Measurements from ENCODE around the gene ERCC6L2. TPM values are rescaled to one million over a fixed set of nuclear protein-coding genes. Genes with fewer than 3 reads are reported as not detected.
A peak's percentile ranks its signal among the peaks of the same experiment; 100 is the strongest.

The ERCC6L2 gene
- total and polyA plus RNA-seq, 2 donors (not counting 1 experiment from before 2014, with no cell fraction given), result 10.1 to 52.0 TPM

DNA sequence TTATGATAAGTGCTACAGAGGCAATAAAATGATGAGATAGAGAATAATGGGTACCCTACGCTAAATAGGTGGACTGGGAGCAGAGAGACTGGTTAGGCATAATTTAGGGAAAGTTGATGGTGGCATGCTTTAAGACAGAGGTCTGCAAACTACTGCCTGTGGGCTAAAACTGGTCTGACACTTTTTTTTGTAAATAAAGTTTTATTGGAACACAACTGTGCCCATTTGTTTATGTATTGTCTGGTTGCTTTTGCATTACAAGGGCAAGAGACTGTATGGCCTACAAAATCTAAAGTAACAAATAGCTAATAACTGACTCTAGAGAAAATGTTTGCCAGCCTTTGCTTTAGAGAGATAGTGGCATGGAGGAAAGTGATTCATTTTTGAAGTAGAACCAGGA, 2.5 kb downstream of the ERCC6L2 start:
- TF ChIP-seq, protein P1, sequence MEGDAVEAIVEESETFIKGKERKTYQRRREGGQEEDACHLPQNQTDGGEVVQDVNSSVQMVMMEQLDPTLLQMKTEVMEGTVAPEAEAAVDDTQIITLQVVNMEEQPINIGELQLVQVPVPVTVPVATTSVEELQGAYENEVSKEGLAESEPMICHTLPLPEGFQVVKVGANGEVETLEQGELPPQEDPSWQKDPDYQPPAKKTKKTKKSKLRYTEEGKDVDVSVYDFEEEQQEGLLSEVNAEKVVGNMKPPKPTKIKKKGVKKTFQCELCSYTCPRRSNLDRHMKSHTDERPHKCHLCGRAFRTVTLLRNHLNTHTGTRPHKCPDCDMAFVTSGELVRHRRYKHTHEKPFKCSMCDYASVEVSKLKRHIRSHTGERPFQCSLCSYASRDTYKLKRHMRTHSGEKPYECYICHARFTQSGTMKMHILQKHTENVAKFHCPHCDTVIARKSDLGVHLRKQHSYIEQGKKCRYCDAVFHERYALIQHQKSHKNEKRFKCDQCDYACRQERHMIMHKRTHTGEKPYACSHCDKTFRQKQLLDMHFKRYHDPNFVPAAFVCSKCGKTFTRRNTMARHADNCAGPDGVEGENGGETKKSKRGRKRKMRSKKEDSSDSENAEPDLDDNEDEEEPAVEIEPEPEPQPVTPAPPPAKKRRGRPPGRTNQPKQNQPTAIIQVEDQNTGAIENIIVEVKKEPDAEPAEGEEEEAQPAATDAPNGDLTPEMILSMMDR (IDR thresholded peaks at IDR 0.05), result no peak
- no peak for TF ChIP-seq EZH2 (IDR thresholded peaks at IDR 0.05; ENCODE audit: borderline replicate concordance, insufficient read depth, low read depth, low read length, poor library complexity, severe bottlenecking)
- CTCF ChIA-PET, result no interaction called here
- H4K20me1 ChIP-seq (ENCODE audit: control insufficient read depth, insufficient read depth, low read length, poor library complexity, severe bottlenecking), result no peaks in the 10 kb centered on the region
- Mint-ChIP-seq H3K27me3 (no peaks in the 10 kb centered on the region), H3K27ac (no peak overlapping the region), H3K4me3 (peak overlapping the region; percentile 26), H3K4me1 (peaks cover 23% of the 10 kb centered on the region), H3K9me3 (ENCODE audit: insufficient read depth) (no peaks in the 10 kb centered on the region)
- H3K9me3 ChIP-seq (ENCODE audit: control extremely low read depth in 1 of 3, control insufficient read depth in 2 of 3, insufficient read depth in 1 of 3, low read length in 2 of 3), result no peaks in the 10 kb centered on the region
- no peak for ATAC-seq (ENCODE audit: low read depth)
- no peak overlapping the region for H3K4me2 ChIP-seq (replicated peaks; ENCODE audit: low read depth, low read length, poor library complexity, severe bottlenecking)
- 100% methylated on average over 1 of the region's 1 CpG for WGBS (ENCODE audit: insufficient coverage)
- POLR2A ChIA-PET, result no interaction called here
- no peak overlapping the region for H2AFZ ChIP-seq (ENCODE audit: insufficient read depth, low read depth, low read length, poor library complexity, severe bottlenecking)
- intact Hi-C loops (cut with micrococcal nuclease), result loop anchor here (5.0 to 10.0 kb wide), 4 partner anchors 539 to 1754 kb away; partner anchors contain the start of genes NCBP1, PRXL2C, TDRD7 and TSTD2
- H3K79me2 ChIP-seq (ENCODE audit: control insufficient read depth, insufficient read depth, low read length), result peaks cover 34% of the 10 kb centered on the region
- H3K9ac ChIP-seq (ENCODE audit: low read length), result no peak overlapping the region
- DNase-seq, result no peak
- H3K27ac ChIP-seq (ENCODE audit: low read length in 2 of 2), result no peak overlapping the region
- peaks cover 8 to 11% of the 10 kb centered on the region in 2 donors for H3K4me1 ChIP-seq (ENCODE audit: control insufficient read depth in 2 of 2, insufficient read depth in 2 of 2, low read length in 2 of 2)
- no peak overlapping the region for H3K4me3 ChIP-seq (ENCODE audit: control extremely low read depth in 1 of 5, extremely low read depth in 1 of 5, insufficient read depth in 1 of 5, low read depth in 2 of 5, low read length in 4 of 5)
- H3K36me3 ChIP-seq (replicated peaks in 1 of 2; ENCODE audit: control extremely low read depth in 1 of 2, control insufficient read depth in 1 of 2, extremely low read depth in 1 of 2, insufficient read depth in 2 of 2, low read length in 1 of 2), result peaks cover 0 to 13% of the 10 kb centered on the region in 2 experiments
- H3K27me3 ChIP-seq (replicated peaks in 1 of 4; ENCODE audit: control extremely low read depth in 1 of 4, control insufficient read depth in 3 of 4, insufficient read depth in 4 of 4, low read length in 3 of 4), result no peaks in the 10 kb centered on the region

DNA sequence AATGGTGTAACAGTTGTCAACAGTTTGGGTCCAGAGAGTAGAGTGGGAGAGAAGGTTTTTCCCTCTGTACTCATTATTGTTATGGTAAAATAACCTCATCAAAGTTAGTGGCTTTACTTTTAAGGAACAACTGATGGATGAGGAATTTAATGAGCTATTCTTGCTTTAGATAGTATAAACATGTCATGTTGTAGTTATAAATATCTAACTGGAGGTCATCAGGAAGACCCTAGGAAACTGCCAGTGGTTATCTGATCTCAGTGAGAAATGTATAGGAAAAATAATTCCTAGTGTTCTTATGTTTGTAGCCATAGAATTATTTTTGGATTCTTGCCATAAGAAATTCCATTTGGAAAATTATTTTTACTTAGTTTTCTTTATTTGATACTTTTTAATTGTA, 4.1 kb downstream of the ERCC6L2 start:
- Histone ChIP-seq H3K9ac (ENCODE audit: low read length) (no peak overlapping the region), H3K79me2 (ENCODE audit: control insufficient read depth, insufficient read depth, low read length) (peaks cover 44% of the 10 kb centered on the region), H4K20me1 (ENCODE audit: control insufficient read depth, insufficient read depth, low read length, poor library complexity, severe bottlenecking) (no peaks in the 10 kb centered on the region), H3K27me3 (replicated peaks in 1 of 4; ENCODE audit: control extremely low read depth in 1 of 4, control insufficient read depth in 3 of 4, insufficient read depth in 4 of 4, low read length in 3 of 4) (no peaks in the 10 kb centered on the region), H3K36me3 (replicated peaks in 1 of 2; ENCODE audit: control extremely low read depth in 1 of 2, control insufficient read depth in 1 of 2, extremely low read depth in 1 of 2, insufficient read depth in 2 of 2, low read length in 1 of 2) (peaks cover 0 to 19% of the 10 kb centered on the region in 2 experiments), H3K9me3 (ENCODE audit: control extremely low read depth in 1 of 3, control insufficient read depth in 2 of 3, insufficient read depth in 1 of 3, low read length in 2 of 3) (no peaks in the 10 kb centered on the region), H3K4me3 (ENCODE audit: control extremely low read depth in 1 of 5, extremely low read depth in 1 of 5, insufficient read depth in 1 of 5, low read depth in 2 of 5, low read length in 4 of 5) (no peak overlapping the region), H3K4me2 (replicated peaks; ENCODE audit: low read depth, low read length, poor library complexity, severe bottlenecking) (no peak overlapping the region), H3K27ac (ENCODE audit: low read length in 2 of 2) (no peak overlapping the region), H3K4me1 (ENCODE audit: control insufficient read depth in 2 of 2, insufficient read depth in 2 of 2, low read length in 2 of 2) (peaks cover 3 to 6% of the 10 kb centered on the region in 2 donors), H2AFZ (ENCODE audit: insufficient read depth, low read depth, low read length, poor library complexity, severe bottlenecking) (no peak overlapping the region)
- no peaks in the 10 kb centered on the region for H3K9me3 Mint-ChIP-seq (ENCODE audit: insufficient read depth)
- intact Hi-C loops (cut with micrococcal nuclease), result loop anchor here (5.0 to 10.0 kb wide), 4 partner anchors 538 to 1753 kb away; partner anchors contain the start of genes NCBP1, PRXL2C, TDRD7 and TSTD2
- peaks cover 17% of the 10 kb centered on the region for H3K4me1 Mint-ChIP-seq
- TF ChIP-seq EZH2 (IDR thresholded peaks at IDR 0.05; ENCODE audit: borderline replicate concordance, insufficient read depth, low read depth, low read length, poor library complexity, severe bottlenecking), result no peak
- TF ChIP-seq, protein P1 (IDR thresholded peaks at IDR 0.05), result no peak
- ChIA-PET CTCF (no interaction called here), POLR2A (no interaction called here)
- no peak for ATAC-seq (ENCODE audit: low read depth)
- no peak for DNase-seq
- no peaks in the 10 kb centered on the region for H3K27me3 Mint-ChIP-seq
- no peak overlapping the region for H3K4me3 Mint-ChIP-seq
- H3K27ac Mint-ChIP-seq, result no peak overlapping the region

Measured in B cell (primary cell).